ENCODE results near the gene CCR5AS.

- TF ChIP-seq CTCF (IDR thresholded peaks at IDR 0.05 in 8 of 11, conservative IDR thresholded peaks at IDR 0.05 in 3 of 11) = no peak
- no peak for TF ChIP-seq POLR2AphosphoS5 (IDR thresholded peaks at IDR 0.05)
These were observed 35.1 kb downstream of the CCR5AS start for GRCh38 chr3:46371519-46372340.

Measured in spleen (tissue), 7 donors.